Heart right ventricle (tissue), 16 donors: ENCODE results near the gene ATL2. TPM values are rescaled to one million over a fixed set of nuclear protein-coding genes. Genes with fewer than 3 reads are reported as not detected.
"Not testable (repeated sequence)": the region's sequence is repeated elsewhere in the genome, so short reads cannot be mapped to it uniquely, and the experiment has no call there.

Source experiments
- ATAC-seq, 8 donors: fragments of 200-7000 bp; cut with Tn5 transposase; one replicate each; pipeline ENCODE4 v1.9.1; 2020; ENCODE audit warnings: mild to moderate bottlenecking in 8 of 8, moderate library complexity in 8 of 8, moderate number of reproducible peaks in 1 of 8
- DNase-seq, 2 donors: peaks; one replicate each; pipeline ENCODE4 v3.0.0-alpha.2; 2020
- H3K27ac ChIP-seq, 10 donors: fragments of 200-600 bp; sonication (generic) in 2 of 10; one replicate each; pipeline versions ENCODE4 v1.5.0 to v1.8.0; 2020 to 2022; ENCODE audit warnings: mild to moderate bottlenecking in 3 of 10
- H3K27me3 ChIP-seq, 7 donors: fragments of 200-600 bp; one replicate each; pipeline ENCODE4 v1.8.0; 2021 to 2022; ENCODE audit warnings: mild to moderate bottlenecking in 2 of 7
- H3K36me3 ChIP-seq, 9 donors: fragments of 200-600 bp; sonication (generic) in 1 of 9; one replicate each; pipeline versions ENCODE4 v1.5.0 to v1.8.0; 2020 to 2022; ENCODE audit warnings: mild to moderate bottlenecking in 2 of 9
- H3K4me1 ChIP-seq, 9 donors: fragments of 200-600 bp; sonication (generic) in 1 of 9; one replicate each; pipeline versions ENCODE4 v1.5.0 to v1.8.0; 2020 to 2022; ENCODE audit warnings: mild to moderate bottlenecking in 4 of 9
- H3K4me3 ChIP-seq, 10 donors: fragments of 200-600 bp; sonication (generic) in 2 of 10; one replicate each; pipeline versions ENCODE4 v1.5.0 to v1.8.0; 2020 to 2022; ENCODE audit warnings: mild to moderate bottlenecking in 7 of 10, moderate library complexity in 2 of 10
- H3K9me3 ChIP-seq, 11 donors: fragments of 200-600 bp in 10 of 11; sonication (generic) in 2 of 11; one replicate each; pipeline versions ENCODE4 v1.5.0 to v1.8.0; 2013 to 2022; ENCODE audit warnings: mild to moderate bottlenecking in 2 of 11, control low read depth in 1 of 11, moderate library complexity in 1 of 11
- WGBS, 2 donors: extraction: QIAGEN DNeasy Blood & Tissue Kit; methylation state at CpG; one replicate each; pipeline ENCODE4 v1.1.7; 2013; ENCODE audit warnings: inconsistent platforms in 1 of 2; 5-methylcytosine and 5-hydroxymethylcytosine counted together
- intact Hi-C, 10 donors: fragments of 100-400 bp; cut with DNase I; formaldehyde crosslinking; loops; one replicate each; pipeline versions ENCODE4 v1.11.1 to v1.14.2; 2022
- polyA plus RNA-seq, 2 donors: library from polyadenylated mRNA; stranded (reverse); fragments of 200-250 nt; gene quantifications; one replicate each; pipeline ENCODE4 v1.2.3, GENCODE V29; 2013
- total RNA-seq, 10 donors: library from RNA; stranded (reverse); fragmentation: NEBNext Ultra II Directional in 3 of 10; extraction: Animal tissue kit (Norgen Biotek cat#: 25700) in 3 of 10; gene quantifications; one replicate each; pipeline versions ENCODE4 v1.2.1 to v1.2.4, GENCODE V29; 2021 to 2023
- TF ChIP-seq, protein P1 (sequence below), 9 donors: fragments of 200-600 bp; sonication (generic) in 2 of 9; IDR thresholded peaks; one replicate each; pipeline versions ENCODE4 v1.5.0 to v1.8.0; 2021 to 2022; ENCODE audit warnings: antibody characterized with exemption in 9 of 9, mild to moderate bottlenecking in 5 of 9, moderate library complexity in 1 of 9
- donor health status: Arrhythmogenic right ventricular cardiomyopathy.
- donor health status: ischemic (EF 13 %, LVEDD 7.1; RV severe dilation, severe dysfunction).
- donor health status: healthy with polysubstance abuse.
- donor health status: DM: no; HTN: yes; CAD: no.
- donor health status: DM: no; HTN: no; CAD: no.
- donor health status: ischemic (EF 25% LVEDD 6.9; RV normal size, moderate dysfunction).
- donor health status: ischemic (EF 25% LVEDD 5.7; RV mildly dilated, moderate dysfunction).
- donor health status: healthy.
- donor health status: DM: yes; HTN: yes; CAD: no.
- donor health status: Ischemic cardiomyopathy.
- donor health status: ischemic (EF 35%, LVEDD 5.7; RV mildly dilated, moderate dysfunction).
- donor health status: nonischemic (EF 11% LVEDD 7.7; RV severe dilation, severe dysfunction).
- donor health status: DM: yes; HTN: yes; CAD: no.
- donor health status: PGD.
- donor health status: ischemic (EF 29% LVEDD 5.4; RV normal size, mild dysfunction).
- donor health status: nonischemic (EF 23%, LVEDD 6.1; RV moderate dilation, normal function).

The ATL2 gene
- total and polyA plus RNA-seq, 12 donors: 14.1 to 46.2 (median 30.2) TPM

DNA sequence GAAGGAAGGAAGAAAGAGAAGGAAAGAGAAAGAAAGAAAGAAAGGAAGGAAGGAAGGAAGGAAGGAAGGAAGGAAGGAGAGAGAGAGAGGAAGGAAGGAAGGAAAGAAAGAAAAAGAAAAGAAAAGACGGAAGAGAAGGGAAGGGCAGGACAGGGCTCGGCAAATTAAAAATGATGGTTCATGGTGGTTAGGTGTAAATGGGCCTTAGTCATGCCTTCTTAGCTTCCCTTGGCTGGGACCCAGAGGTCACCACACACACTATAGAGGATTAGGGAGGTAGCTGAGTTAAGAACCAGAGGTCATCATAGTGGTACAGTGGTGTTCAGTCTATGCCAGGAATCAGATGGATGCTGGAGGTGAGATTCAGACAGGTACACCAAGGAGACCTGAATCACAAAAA lies 9.3 kb upstream of the ATL2 start:
- Histone ChIP-seq H3K4me1 (peaks cover 0 to 4% (median 0%) of the 10 kb centered on the region in 9 donors), H3K4me3 (no peak overlapping the region), H3K27ac (no peak overlapping the region), H3K9me3 (no peaks in the 10 kb centered on the region), H3K36me3 (no peaks in the 10 kb centered on the region), H3K27me3 (peaks cover 0 to 7% (median 0%) of the 10 kb centered on the region in 7 donors)
- intact Hi-C loops: no loop called here
- ATAC-seq (no peak), DNase-seq (no peak)
- TF ChIP-seq, protein P1, sequence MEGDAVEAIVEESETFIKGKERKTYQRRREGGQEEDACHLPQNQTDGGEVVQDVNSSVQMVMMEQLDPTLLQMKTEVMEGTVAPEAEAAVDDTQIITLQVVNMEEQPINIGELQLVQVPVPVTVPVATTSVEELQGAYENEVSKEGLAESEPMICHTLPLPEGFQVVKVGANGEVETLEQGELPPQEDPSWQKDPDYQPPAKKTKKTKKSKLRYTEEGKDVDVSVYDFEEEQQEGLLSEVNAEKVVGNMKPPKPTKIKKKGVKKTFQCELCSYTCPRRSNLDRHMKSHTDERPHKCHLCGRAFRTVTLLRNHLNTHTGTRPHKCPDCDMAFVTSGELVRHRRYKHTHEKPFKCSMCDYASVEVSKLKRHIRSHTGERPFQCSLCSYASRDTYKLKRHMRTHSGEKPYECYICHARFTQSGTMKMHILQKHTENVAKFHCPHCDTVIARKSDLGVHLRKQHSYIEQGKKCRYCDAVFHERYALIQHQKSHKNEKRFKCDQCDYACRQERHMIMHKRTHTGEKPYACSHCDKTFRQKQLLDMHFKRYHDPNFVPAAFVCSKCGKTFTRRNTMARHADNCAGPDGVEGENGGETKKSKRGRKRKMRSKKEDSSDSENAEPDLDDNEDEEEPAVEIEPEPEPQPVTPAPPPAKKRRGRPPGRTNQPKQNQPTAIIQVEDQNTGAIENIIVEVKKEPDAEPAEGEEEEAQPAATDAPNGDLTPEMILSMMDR (IDR thresholded peaks at IDR 0.05): no peak
- WGBS, 2 donors: 52 to 73% methylated on average over 2 of the region's 2 CpGs

DNA sequence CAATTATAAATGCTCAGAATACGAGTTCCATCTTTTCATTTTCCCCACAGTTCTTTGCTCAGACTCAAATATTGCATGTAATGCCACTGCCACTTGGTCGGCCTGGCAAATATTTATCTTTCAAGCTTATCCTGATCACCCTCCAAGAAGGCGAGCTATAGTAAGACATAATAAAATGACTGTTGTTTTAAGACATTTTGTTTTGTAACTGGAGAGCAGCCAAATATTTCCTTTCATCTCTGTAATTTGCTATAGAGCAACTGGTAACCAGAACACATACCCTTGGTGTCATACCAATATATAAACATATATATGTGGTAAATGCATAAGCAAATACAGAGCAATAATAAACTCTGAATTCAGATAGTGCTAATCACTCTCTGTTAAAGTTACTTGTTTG lies 7.3 kb upstream of the ATL2 start:
- H3K9me3 ChIP-seq: no peaks in the 10 kb centered on the region
- no peak overlapping the region for H3K4me3 ChIP-seq
- no peak for ATAC-seq
- no peak for DNase-seq
- no peak overlapping the region for H3K27ac ChIP-seq
- no peaks in the 10 kb centered on the region for H3K36me3 ChIP-seq
- intact Hi-C loops: no loop called here
- H3K4me1 ChIP-seq: peaks cover 0 to 21% (median 0%) of the 10 kb centered on the region in 9 donors
- 81 to 84% methylated on average over 3 of the region's 3 CpGs for whole genome bisulfite sequencing, 2 donors
- H3K27me3 ChIP-seq: no peaks in the 10 kb centered on the region
- TF ChIP-seq, protein P1 (IDR thresholded peaks at IDR 0.05): no peak

DNA sequence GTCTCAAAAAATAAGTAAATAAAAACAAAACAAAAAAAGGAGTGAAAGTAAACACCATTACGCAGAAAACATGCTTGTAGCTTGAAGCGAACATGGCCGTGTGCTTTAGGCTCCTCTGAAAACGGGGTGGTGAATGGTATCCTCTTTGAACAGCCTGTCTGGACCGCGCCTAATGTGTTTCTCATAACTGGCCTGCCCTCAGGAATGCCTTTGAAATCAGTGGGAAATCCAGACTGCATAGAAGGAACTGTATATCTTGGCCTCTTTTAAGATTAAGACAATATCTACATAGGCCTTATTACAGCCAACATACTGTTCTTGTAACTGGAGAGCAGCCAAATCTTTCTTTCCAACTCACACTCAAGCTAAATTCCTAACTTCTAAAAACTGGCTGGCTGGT lies 6.7 kb upstream of the ATL2 start:
- DNase-seq, ATAC-seq, intact Hi-C loops, H3K4me3 ChIP-seq, H3K36me3 ChIP-seq, H3K27ac ChIP-seq, H3K9me3 ChIP-seq, H3K27me3 ChIP-seq: not testable (repeated sequence)
- 79 to 85% methylated on average over 6 of the region's 6 CpGs for WGBS, 2 donors
- H3K4me1 ChIP-seq: peaks cover 0 to 19% (median 0%) of the 10 kb centered on the region in 9 donors

DNA sequence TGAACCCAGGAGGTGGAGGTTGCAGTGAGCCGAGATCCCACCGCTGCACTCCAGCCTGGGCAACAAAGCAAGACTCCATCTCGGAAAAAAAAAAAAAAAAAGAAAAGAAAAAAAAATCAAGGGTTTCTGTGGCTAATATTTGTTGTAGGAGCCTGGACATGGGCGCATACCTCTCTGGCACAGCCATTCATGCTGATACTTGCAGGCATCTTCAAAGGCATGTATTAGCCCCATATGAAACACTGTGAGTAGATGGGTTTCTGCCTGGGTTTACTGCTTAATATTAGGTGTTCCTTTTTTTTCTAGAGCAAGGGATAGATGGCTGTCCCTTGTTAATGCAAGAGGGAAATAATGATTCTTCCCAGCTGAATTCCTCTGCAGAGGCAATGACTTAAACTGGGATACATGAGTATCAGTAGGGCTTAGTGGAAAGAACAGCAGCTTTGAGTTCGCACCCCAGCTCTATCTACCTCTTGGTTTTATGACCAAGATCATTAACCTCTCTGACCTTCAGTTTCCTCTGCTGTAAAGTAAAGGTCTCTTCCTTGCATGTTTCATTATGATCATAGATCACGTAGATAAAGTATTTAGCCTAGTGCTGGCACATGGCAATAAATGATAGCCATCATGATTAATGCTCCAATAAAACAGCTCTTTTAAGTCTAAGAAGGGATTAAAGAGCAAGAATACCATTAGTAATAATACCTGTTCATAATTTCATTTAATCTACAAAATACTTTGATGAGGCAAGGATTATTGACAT lies 4.5 kb upstream of the ATL2 start:
- Histone ChIP-seq H3K27me3 (no peaks in the 10 kb centered on the region), H3K4me1 (peaks cover 0 to 26% (median 6%) of the 10 kb centered on the region in 9 donors), H3K9me3 (no peaks in the 10 kb centered on the region), H3K36me3 (no peaks in the 10 kb centered on the region), H3K4me3 (no peak overlapping the region), H3K27ac (no peak overlapping the region)
- 93 to 96% methylated on average over 6 of the region's 6 CpGs for WGBS, 2 donors
- intact Hi-C loops: no loop called here
- ATAC-seq (no peak), DNase-seq (no peak)
- TF ChIP-seq, protein P1 (IDR thresholded peaks at IDR 0.05): no peak
